22Rv1 (cell line): ENCODE measurements around the gene SEPTIN1.

Experiments
- ZFX ChIP-seq: fragments of 450-650 bp; IDR thresholded peaks from 2 replicates; pipeline ENCODE4 v1.6.1; 2017; ENCODE audit warnings: antibody characterized with exemption, borderline replicate concordance
- TF ChIP-seq, protein P1 (sequence below): fragments of 450-650 bp; IDR thresholded peaks from 2 replicates; pipeline ENCODE4 v1.5.1; 2017; ENCODE audit warnings: mild to moderate bottlenecking

GRCh38 chr16:30357715-30358576 lies 24.4 kb downstream of the SEPTIN1 start:
- TF ChIP-seq, protein P1, sequence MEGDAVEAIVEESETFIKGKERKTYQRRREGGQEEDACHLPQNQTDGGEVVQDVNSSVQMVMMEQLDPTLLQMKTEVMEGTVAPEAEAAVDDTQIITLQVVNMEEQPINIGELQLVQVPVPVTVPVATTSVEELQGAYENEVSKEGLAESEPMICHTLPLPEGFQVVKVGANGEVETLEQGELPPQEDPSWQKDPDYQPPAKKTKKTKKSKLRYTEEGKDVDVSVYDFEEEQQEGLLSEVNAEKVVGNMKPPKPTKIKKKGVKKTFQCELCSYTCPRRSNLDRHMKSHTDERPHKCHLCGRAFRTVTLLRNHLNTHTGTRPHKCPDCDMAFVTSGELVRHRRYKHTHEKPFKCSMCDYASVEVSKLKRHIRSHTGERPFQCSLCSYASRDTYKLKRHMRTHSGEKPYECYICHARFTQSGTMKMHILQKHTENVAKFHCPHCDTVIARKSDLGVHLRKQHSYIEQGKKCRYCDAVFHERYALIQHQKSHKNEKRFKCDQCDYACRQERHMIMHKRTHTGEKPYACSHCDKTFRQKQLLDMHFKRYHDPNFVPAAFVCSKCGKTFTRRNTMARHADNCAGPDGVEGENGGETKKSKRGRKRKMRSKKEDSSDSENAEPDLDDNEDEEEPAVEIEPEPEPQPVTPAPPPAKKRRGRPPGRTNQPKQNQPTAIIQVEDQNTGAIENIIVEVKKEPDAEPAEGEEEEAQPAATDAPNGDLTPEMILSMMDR, result no peak
- no peak for TF ChIP-seq ZFX
